Stimulated activated CD8-positive, alpha-beta memory T cell treated with anti-CD3 and anti-CD28 coated beads, Interleukin-2, amount 100 ng/mL, for 48 hours (primary cell): ENCODE results near the gene MACROD2.

Source experiments
- DNase-seq, 2 donors: peaks; one replicate each; pipeline ENCODE4 v3.0.0-alpha.2; 2020; ENCODE audit warnings: low read depth in 2 of 2

The MACROD2 gene

DNA sequence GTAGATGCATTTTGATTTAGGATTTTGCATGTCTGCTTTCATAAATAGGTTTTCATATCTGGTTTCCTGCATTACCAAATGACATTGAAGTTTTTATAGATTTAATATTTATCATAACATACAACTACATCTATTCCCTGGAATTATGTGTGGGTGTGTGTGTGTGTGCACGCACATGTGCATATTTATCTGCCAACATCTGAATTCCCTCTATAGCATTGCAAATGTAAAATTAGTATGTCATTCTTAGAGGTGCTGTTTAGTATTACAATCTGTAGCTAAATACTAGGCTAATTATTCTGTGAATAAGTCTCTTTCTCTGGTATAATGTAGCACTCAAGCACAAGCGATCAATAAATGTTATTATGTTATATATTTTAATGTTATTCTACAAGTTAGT, 820.0 kb downstream of the MACROD2 start:
- no peak for DNase-seq

- no peak for DNase-seq
Observed at GRCh38 chr20:14816471-14816870, 821.2 kb downstream of the MACROD2 start.

DNA sequence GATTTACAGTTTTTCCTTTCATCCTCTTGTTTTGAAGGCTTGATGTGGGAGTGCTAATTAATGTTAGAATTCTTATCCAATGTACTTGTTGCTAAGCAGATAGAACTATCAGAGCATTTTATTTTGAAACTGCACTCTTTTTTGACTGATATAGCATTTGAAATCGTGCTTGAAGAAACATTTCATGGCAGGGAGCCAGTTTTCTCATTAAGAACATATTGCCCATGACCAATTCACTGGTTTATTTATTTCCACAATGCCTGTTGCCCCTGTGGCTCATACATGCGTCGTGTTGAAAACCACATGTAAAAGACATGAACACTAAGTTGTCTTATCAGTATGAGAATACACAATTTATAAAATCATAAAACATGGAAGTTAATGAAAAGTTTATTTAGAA, 821.8 kb downstream of the MACROD2 start:
- no peak for DNase-seq

DNA sequence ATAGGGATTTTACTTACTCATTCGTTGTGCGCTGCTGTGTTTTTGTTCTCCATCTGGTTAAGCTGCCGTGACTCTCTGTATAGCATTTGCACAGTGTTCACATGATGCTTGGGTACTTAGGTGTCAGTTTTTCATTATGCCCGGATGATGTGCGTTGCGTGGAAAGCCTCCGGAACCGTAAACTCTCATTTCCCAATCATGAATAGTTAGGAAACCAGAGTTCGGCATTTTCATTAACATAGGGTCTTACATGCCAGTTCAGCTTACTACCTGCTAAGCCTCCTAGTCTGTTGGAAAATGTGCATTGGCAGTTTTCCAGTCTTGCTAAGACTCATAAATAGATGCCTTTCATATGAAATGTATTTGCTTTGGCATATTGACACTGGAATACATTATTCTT, 825.5 kb downstream of the MACROD2 start:
- DNase-seq = no peak

DNA sequence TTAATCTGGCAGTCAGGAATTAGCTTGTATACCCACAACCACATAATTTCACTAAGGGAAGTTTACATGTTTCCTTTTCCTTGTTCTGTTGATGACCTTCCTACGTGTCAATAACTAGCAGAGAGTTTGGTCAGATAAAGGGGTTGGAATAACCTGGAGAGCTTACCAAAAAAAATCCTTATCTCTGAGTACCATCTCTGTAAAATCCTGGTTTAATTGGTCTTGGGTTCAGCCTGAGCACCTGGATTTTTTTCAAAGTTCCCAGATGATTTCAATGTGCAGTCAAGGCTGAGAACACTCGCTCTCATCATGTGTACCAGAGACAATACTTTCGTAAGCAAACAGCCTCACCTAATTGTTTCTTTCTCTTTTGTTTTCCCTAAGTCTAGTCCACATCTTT, 825.9 kb downstream of the MACROD2 start:
- DNase-seq = no peak

- no peak for DNase-seq
Observed at GRCh38 chr20:14824996-14825395, 829.7 kb downstream of the MACROD2 start.

DNA sequence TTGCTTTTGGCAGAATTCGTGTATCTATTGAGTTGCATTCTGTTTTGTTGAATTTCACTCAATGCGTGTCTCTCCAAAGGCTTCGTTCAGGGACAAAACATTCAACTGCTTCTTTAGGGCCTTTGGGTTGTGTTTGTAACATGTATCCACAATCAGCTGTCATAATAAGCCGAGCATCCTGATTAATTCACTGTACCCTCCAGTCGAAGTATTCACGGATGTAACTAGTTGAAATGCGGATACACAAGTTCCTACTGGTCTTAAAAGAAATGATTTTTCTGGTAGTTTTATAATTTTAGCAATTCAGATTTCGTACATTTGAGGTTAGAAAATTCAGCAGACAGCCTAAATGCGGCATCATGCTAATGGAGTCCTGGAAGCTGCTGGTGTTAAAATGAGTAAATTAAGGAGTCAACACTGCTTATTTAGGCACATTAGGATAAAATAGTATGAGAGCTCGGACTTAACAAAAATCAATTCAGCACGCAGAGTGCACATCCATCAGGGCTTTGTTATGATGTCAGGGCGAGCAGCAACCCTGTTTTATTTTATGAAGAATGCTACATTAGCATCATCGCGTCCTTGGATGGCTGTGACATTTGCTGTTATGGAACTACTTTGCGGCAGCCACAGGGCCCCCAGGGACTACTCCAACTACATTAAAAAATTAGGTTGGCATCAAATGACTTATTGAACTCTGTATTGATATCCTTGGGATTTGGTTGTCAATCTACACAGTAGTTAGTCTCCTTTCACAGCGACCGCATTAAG, 831.4 kb downstream of the MACROD2 start:
- DNase-seq = no peak

DNA sequence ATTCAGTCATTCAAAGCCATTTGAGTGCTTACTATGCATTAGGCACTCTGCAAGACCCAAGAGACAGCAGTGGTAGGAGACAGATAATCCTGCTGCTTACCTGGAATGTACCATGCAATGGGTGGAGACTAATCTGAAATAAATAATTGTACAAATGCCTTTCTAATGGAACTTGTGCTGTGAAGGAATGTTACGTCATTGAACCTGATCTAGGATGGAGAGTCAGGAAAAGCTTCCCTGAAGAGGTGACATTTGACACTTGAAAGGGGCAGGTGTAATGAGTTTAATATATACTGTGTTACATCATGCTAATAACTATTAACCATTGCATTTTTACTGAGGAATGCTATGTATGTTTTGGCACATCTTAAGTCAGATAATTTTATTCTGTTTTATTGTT, 833.1 kb downstream of the MACROD2 start:
- DNase-seq = no peak

DNA sequence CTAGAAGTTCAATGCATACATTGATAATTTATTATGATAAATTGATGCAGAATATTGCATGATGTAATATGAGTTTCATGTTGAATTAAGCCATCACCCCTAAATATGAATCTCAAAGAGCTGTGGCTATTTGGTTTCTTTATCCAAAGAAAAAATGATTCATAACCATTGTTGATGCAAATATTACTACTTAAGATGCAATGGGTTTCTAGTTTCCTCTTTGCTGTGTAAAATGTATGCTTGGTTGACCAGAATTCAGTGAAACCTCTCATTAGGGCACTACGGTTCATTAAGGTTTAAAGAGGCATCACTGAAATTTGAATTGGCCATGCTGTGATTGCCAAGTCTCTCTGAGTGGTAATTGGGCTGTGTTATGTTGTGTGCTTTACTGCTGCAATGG, 834.6 kb downstream of the MACROD2 start:
- DNase-seq = no peak

- DNase-seq = no peak
Observed at GRCh38 chr20:14830466-14830865, 835.1 kb downstream of the MACROD2 start.

- no peak for DNase-seq
Observed at GRCh38 chr20:14830899-14831298, 835.6 kb downstream of the MACROD2 start.

DNA sequence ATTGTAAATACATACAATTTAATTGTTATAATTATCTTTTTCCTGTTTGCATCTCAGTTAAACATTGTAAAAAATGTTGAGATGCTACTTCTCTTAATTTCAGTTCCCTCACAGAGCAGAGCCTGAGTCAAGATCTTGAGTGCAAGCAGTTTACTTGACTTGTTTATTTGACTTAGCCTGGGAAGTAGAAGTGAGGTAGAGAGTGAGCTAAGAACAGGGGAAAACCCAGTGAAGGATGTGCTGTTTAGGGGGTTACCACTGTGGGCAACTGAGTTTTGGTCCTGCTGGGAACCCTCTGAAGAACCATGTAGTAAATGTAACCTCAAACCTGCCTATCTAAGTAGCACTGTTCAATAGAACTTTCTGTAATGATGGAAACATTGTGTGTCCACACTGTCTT, 837.3 kb downstream of the MACROD2 start:
- DNase-seq = no peak

DNA sequence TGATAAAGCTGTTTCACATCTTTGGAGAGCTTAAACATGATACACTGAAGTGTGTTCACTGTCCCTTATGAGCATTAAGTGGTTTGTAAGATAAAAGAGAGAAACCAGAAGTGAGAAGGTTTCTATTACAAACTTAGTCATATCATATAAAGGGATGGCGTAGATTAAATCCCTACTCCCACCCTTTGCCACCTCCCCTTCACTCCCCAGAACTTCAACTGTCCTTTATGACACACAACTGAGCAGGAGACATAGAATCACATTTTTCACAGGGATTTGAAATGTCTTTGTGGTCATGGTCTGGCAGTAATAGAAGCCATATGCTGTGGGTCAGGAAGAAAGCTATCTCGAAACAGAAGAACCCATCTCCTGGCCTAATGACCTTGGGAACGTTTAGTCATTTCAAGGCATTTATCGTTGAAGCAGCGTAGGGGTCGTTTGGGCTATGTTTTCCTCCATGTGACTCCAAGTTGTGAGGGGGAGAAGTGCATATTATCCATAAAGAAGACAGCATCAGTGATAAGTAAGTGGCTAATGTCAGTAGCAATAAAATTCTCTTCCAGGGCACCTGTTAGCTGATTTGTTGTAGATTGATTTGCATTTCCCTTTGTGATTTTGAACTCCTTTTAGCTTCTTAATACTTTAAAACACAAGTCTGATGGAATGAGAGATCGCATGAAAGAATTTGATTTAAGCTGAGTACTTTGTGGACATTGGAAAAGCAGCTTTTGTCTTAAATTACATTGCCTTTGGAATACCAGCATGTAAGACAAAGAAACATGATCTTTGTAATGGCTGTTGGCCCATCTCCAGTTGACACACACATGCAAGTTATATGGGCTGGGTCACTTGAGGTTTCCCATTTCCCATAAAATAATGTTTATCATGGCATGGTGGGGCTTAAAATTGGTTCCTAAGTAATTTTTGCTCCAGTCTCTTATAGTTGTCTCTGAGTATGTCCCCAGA, 843.6 kb downstream of the MACROD2 start:
- no peak for DNase-seq

DNA sequence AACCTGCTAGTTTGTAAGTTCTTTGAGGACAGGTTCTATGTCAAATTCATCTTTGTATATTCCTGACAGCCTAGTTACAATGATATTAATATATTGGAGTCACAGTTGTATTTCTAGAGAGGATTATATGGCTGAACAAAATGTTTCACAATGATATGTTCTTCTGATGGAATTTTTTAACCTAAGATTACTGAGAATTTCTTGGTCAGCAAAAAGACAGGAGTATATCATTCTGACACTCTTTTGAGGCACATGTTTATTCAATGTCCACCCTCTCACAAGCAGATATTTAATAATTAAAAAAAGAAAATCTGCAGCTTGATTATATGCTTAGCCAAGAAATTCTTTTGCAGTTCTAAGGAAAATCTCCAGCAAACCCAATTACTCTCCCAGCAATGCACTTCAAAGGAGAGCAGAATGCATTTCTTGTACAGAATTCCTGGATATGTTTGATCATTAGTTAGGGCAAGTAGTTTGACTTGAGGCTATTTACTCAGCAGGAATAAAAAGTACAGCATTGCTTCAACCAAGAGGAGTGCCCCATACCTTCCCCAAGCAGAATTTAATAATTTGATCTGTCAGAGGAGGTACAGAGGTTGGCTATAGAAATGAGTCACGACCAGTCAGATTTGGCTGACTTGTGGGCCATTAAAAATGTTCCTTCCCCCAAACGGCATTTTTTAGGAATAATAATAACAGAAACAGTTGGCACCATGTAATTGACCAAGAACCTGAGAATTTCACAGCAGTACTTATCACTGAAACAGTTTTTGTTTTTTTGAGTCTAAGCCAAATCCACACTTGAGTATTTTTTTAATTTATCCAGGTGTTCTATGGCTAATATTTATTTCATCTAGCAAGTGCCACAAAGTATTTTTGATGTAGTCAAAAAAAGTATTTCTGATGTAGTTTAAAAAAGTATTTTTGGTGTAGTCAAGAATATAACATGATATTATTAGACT, 850.2 kb downstream of the MACROD2 start:
- no peak for DNase-seq

- no peak for DNase-seq
Observed at GRCh38 chr20:14848806-14849205, 853.5 kb downstream of the MACROD2 start.

DNA sequence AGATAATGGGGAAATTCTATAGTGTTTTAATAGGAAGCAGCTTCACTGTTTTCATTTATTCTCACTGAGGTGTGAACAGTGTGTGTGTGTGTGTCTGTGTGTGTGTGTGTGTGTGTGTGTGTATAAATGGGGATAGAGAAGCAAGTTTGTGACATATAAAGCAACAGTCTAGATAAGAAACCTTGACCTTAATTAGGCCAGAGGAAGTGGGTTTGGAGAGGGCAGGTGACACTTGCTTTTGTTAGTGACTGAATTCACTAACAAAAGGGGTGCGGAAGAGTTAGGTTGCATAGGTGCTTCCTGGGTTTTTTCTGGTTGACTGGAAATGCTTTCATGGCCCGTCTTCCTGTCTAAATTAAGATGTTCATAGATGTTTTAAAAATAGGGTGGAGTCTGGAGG, 857.8 kb downstream of the MACROD2 start:
- no peak for DNase-seq

DNA sequence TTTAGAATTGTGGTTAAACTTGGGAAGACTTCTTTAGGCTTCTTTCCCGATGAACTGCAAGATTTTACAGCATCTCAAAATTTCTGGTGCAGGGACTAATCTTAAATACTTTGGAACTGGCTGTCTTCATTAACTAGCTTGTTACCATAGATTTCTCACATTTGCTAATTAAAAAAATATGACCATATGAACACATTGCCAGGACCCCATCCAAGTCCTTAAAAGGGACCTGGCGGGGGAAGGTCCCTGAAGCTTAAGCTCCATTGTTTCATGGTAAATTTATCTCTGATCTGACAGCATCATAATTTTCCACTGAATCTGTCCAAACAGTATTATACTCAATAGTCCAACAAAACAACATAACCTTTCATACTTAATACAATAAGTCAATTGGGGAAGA, 859.9 kb downstream of the MACROD2 start:
- no peak for DNase-seq

- no peak for DNase-seq
Observed at GRCh38 chr20:14859627-14860026, 864.3 kb downstream of the MACROD2 start.

GRCh38 chr20:14860410-14860814, 865.1 kb downstream of the MACROD2 start:
- DNase-seq = no peak

- DNase-seq = no peak
Observed at GRCh38 chr20:14861028-14861699, 865.8 kb downstream of the MACROD2 start.

GRCh38 chr20:14865169-14865568, 869.9 kb downstream of the MACROD2 start:
- no peak for DNase-seq
